Osteocyte (in vitro differentiated cells): Measurements from ENCODE around the gene PWWP3B. TPM values are rescaled to one million over a fixed set of nuclear protein-coding genes. Genes with fewer than 3 reads are reported as not detected.
"Not testable (repeated sequence)": the region's sequence is repeated elsewhere in the genome, so short reads cannot be mapped to it uniquely, and the experiment has no call there.

Source experiments
- DNase-seq: peaks from one replicate; pipeline ENCODE4 v3.0.0; 2021; ENCODE audit warnings: mixed read lengths; ENCODE audit not compliant: unreplicated experiment; ENCODE audit errors: extremely low spot score
- H3K27ac Mint-ChIP-seq: one replicate; pipeline ENCODE4 v1.8.0; 2021; ENCODE audit warnings: mild to moderate bottlenecking, mixed read lengths; ENCODE audit not compliant: unreplicated experiment
- H3K27me3 Mint-ChIP-seq: one replicate; pipeline ENCODE4 v1.8.0; 2021; ENCODE audit warnings: mixed read lengths; ENCODE audit not compliant: unreplicated experiment
- H3K36me3 Mint-ChIP-seq: one replicate; pipeline ENCODE4 v1.8.0; 2021; ENCODE audit warnings: mixed read lengths; ENCODE audit not compliant: unreplicated experiment
- H3K4me1 Mint-ChIP-seq: one replicate; pipeline ENCODE4 v1.8.0; 2021; ENCODE audit warnings: mixed read lengths; ENCODE audit not compliant: unreplicated experiment
- H3K4me3 Mint-ChIP-seq: one replicate; pipeline ENCODE4 v1.8.0; 2021; ENCODE audit warnings: mild to moderate bottlenecking, moderate library complexity, mixed read lengths; ENCODE audit not compliant: unreplicated experiment
- H3K9me3 Mint-ChIP-seq: one replicate; pipeline ENCODE4 v1.8.0; 2021; ENCODE audit warnings: mixed read lengths; ENCODE audit not compliant: unreplicated experiment
- total RNA-seq: library from RNA; stranded (reverse); gene quantifications from 2 replicates; pipeline ENCODE4 v1.2.1, GENCODE V29; 2021
- TF ChIP-seq, protein P1 (sequence below): fragments of 200-600 bp; sonication (generic); IDR thresholded peaks from 2 replicates; pipeline ENCODE4 v1.5.0; 2021; ENCODE audit warnings: antibody characterized with exemption, mild to moderate bottlenecking, moderate library complexity

The PWWP3B gene
- total RNA-seq, 1 donor from 2014 or later: 0.51 TPM

DNA sequence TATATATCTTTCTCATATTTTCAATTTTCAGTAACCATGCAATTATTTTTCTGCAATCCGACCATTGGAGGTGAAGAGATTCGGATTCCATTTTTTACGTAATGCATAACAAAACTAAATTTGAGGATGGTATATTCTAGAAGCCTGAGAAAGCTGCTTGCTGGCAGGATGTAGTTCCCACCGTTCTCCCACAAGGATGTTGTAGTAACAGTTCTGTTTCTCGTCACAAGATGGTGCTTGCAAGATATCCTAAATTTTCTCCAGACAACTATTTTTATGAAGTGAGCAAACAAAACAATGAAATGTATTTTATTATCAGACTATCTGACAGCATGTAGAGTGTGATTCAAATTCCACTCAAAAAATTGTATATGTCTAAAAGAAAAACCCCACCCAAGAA, 10.7 kb downstream of the PWWP3B start:
- no peaks in the 10 kb centered on the region for H3K4me1 Mint-ChIP-seq
- no peak overlapping the region for H3K4me3 Mint-ChIP-seq
- DNase-seq: no peak
- H3K27ac Mint-ChIP-seq: no peak overlapping the region
- no peaks in the 10 kb centered on the region for H3K36me3 Mint-ChIP-seq
- peaks cover 27% of the 10 kb centered on the region for H3K9me3 Mint-ChIP-seq
- TF ChIP-seq, protein P1, sequence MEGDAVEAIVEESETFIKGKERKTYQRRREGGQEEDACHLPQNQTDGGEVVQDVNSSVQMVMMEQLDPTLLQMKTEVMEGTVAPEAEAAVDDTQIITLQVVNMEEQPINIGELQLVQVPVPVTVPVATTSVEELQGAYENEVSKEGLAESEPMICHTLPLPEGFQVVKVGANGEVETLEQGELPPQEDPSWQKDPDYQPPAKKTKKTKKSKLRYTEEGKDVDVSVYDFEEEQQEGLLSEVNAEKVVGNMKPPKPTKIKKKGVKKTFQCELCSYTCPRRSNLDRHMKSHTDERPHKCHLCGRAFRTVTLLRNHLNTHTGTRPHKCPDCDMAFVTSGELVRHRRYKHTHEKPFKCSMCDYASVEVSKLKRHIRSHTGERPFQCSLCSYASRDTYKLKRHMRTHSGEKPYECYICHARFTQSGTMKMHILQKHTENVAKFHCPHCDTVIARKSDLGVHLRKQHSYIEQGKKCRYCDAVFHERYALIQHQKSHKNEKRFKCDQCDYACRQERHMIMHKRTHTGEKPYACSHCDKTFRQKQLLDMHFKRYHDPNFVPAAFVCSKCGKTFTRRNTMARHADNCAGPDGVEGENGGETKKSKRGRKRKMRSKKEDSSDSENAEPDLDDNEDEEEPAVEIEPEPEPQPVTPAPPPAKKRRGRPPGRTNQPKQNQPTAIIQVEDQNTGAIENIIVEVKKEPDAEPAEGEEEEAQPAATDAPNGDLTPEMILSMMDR: no peak
- no peaks in the 10 kb centered on the region for H3K27me3 Mint-ChIP-seq

DNA sequence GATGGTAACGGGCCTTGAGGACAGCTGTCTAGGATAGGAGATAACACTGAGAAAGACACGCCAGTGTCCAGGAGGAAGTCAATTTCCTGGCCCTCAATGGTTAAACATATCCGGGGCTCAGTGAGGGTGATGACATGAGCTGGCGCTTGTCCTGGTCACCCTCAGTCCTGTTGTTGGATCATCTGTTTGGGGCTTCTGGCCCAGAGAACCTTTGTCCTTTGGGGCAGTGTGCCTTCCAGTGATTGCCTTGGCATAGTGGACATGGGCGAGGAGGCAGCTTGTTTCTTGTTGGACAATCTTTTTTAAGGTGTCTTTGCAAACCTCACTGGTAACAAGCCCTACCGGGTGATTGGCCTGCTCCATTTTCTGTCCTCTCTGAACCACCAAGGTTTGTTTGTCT, 15.6 kb downstream of the PWWP3B start:
- H3K27me3 Mint-ChIP-seq, DNase-seq, H3K4me3 Mint-ChIP-seq, H3K36me3 Mint-ChIP-seq, H3K27ac Mint-ChIP-seq, H3K4me1 Mint-ChIP-seq: not testable (repeated sequence)
- H3K9me3 Mint-ChIP-seq: peaks cover 51% of the 10 kb centered on the region

DNA sequence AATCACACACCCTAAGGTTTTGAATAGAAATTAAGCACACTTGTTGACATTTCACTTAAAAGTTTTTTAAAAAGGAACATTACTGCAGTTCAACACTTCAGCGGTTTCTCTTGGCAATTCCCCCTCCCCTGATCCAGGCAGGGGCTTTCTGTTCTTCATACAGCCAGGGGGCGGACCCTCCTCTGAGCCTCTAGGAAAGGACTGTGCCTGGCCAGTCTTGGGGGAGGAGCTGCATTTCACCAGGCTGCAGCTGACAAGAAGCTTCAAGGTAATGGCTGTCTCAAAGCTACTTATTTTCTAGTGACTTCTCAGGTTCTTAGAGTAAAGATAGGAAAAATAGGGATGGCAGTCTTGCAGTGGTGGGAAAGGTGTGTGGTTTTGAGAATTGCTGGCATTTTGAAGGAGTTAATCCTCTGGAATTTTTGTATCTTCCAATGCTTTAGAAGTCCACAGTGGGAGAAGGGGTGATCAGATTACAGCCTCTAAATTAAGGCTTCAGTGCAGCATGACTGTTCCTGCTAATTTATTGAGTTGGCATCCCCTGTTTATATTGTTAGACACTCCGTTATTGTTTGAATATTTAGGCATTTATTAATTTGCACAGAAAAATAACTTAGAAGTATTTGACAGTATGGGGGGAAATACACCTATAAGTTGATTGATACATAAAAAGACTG, 33.5 kb downstream of the PWWP3B start:
- Mint-ChIP-seq H3K36me3 (no peaks in the 10 kb centered on the region), H3K27ac (no peak overlapping the region)

DNA sequence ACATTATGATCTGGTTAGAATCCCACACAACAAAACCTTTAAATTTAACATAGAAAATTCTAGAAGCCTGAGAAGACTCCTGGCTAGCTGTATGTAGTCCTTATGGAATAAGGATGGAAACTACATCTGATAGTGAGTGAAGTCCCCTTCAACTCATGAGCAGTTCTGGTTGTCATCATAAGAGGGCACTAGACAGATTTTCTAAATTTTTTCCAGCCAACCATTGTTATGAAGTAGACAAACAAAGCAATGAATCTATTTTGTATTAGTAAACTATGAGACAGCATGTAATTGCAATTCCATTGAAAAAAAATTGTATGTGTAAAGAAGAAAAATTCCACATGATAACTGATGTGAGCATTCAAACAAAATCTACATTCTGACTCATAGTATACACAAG, 35.2 kb downstream of the PWWP3B start:
- Mint-ChIP-seq H3K4me1 (no peaks in the 10 kb centered on the region), H3K4me3 (no peak overlapping the region), H3K27me3 (no peaks in the 10 kb centered on the region), H3K9me3 (peaks cover 10% of the 10 kb centered on the region), H3K36me3 (no peaks in the 10 kb centered on the region), H3K27ac (no peak overlapping the region)
- no peak for DNase-seq
- TF ChIP-seq, protein P1: no peak

More for the DNA sequence above, 33.5 kb downstream of the PWWP3B start:
- peaks cover 10% of the 10 kb centered on the region for H3K9me3 Mint-ChIP-seq
- TF ChIP-seq, protein P1: no peak
- no peaks in the 10 kb centered on the region for H3K27me3 Mint-ChIP-seq
- DNase-seq: no peak
- H3K4me3 Mint-ChIP-seq: no peak overlapping the region
- H3K4me1 Mint-ChIP-seq: no peaks in the 10 kb centered on the region

DNA sequence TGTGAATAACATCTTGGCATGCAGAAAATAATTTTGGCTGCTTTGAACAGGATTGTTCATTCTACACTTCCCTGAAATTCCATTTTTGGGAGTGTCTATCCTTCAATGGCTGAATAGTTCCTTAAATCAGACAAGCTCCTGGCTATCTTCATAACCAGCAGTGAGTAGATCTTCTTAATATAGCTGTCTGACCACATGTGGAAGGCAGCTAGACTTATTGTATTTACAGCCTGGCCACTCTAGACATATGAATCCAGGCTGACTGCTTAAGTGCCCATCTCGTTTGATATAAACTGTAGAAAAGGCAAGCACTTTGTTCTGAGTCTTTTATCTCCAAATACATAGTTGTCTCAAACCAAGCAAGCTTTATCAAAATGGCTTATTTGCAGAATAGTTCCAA, 40.0 kb downstream of the PWWP3B start:
- Mint-ChIP-seq H3K4me1 (no peaks in the 10 kb centered on the region), H3K4me3 (no peak overlapping the region), H3K27me3 (no peaks in the 10 kb centered on the region), H3K36me3 (no peaks in the 10 kb centered on the region), H3K27ac (no peak overlapping the region), H3K9me3 (peaks cover 20% of the 10 kb centered on the region)
- TF ChIP-seq, protein P1: no peak
- no peak for DNase-seq

Other genes starting within 250 kb of the PWWP3B start
- gene SERPINA7, start 129.6 kb upstream of the PWWP3B start, total RNA-seq: not detected in 2 replicates